NB4 (cell line): ENCODE results near the gene OGDHL.

ENCODE experiments used
- CTCF ChIP-seq: IDR thresholded peaks from one replicate; pipeline ENCODE4 v1.5.1; 2012; ENCODE audit warnings: low read depth, low read length
- TF ChIP-seq, protein P1 (sequence below): IDR thresholded peaks from 2 replicates; pipeline ENCODE4 v1.6.1; 2011; ENCODE audit warnings: low read depth, low read length

- no peak for TF ChIP-seq CTCF
- TF ChIP-seq, protein P1, sequence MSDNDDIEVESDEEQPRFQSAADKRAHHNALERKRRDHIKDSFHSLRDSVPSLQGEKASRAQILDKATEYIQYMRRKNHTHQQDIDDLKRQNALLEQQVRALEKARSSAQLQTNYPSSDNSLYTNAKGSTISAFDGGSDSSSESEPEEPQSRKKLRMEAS = no peak
These were observed 15.4 kb downstream of the OGDHL start for GRCh38 chr10:49746626-49747302.
